GM08714 (cell line): ENCODE measurements around the gene MRPS15.
A peak's percentile ranks its signal among the peaks of the same experiment; 100 is the strongest.

ENCODE experiments used
- H3K4me3 ChIP-seq: fragments of 200-500 bp; sonication (Bioruptor generic); 2 replicates; pipeline ENCODE4 v1.5.1; 2014; ENCODE audit warnings: mild to moderate bottlenecking, low read length, inconsistent platforms
- ZNF274 ChIP-seq: IDR thresholded peaks from 2 replicates; pipeline ENCODE4 v1.6.1; 2012; ENCODE audit warnings: mild to moderate bottlenecking, low read depth, low read length

Gene MRPS15

DNA sequence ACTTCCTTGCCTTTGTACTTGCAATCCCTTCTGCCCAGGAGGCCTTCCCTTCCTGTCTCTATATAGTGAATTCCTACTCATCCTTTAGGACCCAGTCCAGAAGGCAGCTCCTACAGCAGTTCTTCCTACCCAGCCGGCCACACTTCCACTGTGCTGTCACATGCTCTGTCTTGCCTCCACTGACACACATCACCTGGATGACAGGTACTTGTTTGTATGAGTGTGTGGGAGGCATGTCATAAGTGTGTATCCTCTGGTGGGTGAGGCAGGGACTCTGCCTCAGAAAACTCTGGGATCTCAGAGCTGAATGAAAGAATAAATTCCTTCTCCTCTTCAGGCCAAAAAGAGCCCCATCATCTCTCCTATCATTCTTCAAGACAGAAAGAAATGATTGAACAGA is 8.8 kb downstream of the MRPS15 start:
- H3K4me3 ChIP-seq: no peak overlapping the region
- TF ChIP-seq ZNF274: no peak

DNA sequence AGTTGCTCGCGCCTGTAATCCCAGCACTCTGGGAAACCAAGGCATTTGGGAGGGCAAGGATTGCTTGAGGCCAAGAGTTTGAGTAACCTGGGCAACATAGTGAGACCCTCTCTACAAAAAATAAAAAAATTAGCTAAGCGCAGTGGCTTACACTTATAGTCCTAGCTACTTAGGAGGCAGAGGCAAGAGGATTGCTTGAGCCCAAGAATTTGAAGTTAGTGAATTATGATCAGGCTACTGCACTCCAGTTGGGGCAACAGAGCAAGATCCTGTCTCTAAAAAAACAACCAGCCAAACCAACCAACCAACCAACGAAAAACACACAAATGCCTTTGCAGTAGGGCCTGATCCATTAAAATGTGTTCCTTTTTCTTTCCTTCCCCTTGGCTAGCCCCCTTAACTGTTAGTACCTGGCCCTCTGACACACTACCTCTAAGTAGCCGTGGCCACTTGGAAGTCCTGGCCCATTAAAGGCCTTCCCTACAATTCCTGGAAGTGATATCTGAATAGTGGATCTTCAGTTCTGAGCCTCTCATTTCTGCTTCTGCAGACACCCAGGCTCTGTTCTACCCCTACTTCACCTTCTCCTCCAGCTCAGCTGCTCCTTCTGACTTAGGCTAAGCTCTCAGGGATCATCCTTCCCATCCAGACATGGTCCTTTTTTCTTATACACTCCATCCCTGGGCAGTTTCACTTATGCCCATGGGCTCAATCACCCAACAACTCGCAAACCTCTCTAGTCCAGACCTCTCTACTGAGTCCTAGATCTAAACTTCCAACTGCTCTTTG is 10.4 kb downstream of the MRPS15 start:
- no peak overlapping the region for H3K4me3 ChIP-seq
- TF ChIP-seq ZNF274: no peak

DNA sequence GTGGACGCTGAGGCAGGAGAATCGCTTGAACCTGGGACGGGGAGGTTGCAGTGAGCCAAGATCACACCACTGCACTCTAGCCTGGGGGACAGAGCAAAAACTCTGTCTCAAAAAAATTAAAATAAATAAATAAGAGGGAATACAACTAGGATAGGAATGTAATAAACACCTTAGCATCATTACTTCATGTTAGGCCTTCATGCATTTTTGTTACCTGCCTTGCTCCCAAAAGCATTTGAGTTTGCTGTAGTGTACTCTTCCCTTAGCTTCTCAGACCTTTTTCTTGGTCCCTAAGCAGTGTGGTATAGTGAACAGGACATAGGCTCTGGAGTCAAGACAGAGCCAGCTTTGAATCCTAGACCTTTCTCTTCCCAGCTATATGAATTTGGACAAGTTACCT is 11.1 kb downstream of the MRPS15 start:
- TF ChIP-seq ZNF274: no peak
- no peak overlapping the region for H3K4me3 ChIP-seq

DNA sequence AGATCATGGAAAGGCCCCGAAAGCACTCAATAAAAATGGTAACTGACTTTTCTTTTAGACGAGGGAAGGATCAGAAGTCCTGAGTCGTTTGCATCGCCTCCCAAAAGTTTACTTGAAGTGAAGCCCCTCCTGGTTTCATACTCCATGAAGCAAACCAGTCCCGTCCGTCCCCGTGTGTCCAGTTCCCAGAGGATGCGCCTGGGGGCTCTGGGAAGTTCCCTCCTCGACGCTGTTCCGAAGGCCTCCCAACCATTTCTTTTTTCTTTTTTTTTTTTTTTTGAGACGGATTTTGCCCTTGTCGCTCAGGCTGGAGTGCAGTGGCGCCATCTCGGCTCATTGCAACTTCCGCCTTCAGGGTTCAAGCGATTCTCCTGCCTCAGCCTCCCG is 13.3 kb downstream of the MRPS15 start:
- H3K4me3 ChIP-seq: peak overlapping the region; percentile 72; the same call in 1 of the 2 replicates

DNA sequence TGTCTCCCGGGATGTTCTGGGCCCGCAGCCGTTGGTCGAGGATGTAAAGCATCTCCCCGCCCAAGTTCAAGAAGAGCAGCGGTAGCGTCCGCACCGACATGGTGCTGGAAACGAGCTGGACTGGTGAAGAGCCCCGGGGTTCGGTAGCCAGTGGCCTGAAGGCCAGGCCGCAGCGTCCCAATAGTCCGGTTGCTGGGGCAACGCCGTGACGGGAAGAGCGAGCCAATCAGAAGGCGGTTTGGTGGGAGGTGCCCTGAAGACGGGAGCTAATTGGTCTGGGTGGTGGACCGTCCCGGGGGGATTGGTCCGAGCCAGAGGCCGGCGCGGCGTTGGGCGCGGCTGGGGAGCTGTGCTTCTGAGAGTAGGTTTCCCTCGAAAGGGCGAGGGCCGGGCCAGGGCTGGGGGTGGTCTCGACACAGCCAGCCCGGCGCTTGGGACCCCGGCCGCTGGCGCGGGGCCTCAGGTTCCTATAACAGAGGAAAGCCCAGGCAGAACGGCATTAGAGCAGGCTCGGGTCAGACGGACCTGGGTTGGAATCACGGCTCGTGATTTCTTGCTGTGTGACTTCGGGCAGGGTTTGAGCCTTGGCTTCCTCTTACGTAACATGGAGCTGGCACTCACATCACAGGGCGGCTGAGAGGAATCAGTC is 13.8 kb downstream of the MRPS15 start, which contains the start of gene OSCP1:
OSCP1 (minus strand) TSS at position 182 of the 649 bp plus-strand sequence; CDS start at position 100, 82 bp downstream.
- no peak for TF ChIP-seq ZNF274
- peak within 1 kb of the TSS; percentile 72 for H3K4me3 ChIP-seq

More for the DNA sequence above, 13.3 kb downstream of the MRPS15 start:
- TF ChIP-seq ZNF274: no peak

DNA sequence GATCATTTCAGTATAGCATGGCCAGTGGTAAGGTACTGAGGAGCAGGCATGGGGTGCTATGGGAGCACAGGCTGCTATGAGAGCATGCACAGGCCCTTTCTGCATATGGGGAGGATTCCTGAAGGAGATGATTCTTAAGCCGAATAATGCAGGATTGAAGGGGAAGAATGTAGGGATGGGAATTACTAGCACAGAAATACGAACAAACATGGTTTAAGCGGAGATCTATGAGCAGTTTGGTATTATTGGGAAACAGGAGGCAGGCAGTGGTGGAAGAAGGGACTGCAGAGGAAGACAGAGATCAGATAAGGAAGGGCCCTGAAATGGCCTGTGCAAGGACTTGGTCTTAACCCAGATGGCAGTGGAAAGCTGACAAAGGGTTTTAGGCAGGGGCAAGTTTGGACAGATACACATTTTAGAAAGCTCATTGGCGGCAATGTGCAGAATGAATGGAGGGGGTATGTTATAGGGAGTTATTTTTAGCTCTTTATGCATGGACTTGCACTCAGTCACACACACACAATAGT is 15.6 kb downstream of the MRPS15 start:
- no peak for TF ChIP-seq ZNF274
- H3K4me3 ChIP-seq: no peak overlapping the region

DNA sequence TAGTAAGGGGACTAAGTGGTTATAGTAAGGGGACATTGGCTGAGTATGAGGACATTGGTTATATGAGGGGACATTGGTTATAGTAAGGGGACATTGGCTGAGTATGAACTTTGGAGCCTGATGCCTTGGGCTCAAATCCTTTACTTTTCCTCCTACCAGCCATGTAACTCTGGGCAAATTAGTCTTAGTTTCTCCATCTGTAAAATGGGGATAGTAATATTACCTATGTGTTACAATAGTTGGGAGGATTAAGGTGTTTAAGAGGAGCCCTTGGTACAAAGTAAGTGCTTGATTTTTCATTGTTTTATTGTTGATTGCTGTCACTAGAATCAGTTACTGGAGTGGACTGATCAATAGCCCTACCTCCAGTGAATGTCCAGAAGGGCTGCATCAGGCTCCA is 16.7 kb downstream of the MRPS15 start:
- H3K4me3 ChIP-seq: no peak overlapping the region
- TF ChIP-seq ZNF274: no peak

DNA sequence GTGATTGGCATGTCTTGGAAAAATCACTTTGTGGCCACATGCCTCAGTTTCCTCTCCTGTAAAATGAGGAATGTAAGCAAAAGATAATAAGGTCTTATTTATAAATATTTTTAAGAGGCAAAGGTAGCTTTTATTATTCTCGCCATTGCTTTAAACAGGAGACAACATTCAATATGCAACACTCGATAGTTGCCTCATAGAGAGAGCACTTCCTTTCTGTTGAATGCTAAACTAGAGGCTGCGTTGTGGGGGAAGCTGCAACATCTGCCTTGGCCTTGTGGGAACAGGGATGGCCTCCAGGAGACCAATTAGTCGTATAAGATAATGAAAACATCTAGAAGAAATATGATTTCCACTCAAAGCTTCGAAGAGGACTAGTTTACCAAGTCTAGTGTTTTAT is 17.4 kb downstream of the MRPS15 start:
- no peak overlapping the region for H3K4me3 ChIP-seq
- no peak for TF ChIP-seq ZNF274

DNA sequence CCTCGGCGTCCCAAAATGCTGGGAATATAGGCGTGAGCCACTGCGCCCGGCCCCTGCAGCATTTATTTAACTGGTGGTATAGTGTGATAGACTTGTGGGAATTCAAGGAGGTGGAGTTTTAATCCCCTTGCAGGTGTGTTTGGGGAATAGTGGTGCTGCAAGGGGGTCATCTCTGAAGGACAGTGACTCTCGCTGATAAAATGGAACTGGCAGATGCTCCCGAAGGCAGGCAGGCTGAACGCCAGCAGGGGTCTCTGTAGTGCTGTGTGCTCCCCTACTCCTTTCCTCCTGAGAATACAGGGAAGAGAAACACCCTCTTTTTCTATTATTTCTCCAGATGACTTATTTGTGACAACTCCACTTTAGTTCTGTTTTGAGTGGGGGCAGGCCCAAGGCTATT is 17.9 kb downstream of the MRPS15 start:
- H3K4me3 ChIP-seq: no peak overlapping the region

DNA sequence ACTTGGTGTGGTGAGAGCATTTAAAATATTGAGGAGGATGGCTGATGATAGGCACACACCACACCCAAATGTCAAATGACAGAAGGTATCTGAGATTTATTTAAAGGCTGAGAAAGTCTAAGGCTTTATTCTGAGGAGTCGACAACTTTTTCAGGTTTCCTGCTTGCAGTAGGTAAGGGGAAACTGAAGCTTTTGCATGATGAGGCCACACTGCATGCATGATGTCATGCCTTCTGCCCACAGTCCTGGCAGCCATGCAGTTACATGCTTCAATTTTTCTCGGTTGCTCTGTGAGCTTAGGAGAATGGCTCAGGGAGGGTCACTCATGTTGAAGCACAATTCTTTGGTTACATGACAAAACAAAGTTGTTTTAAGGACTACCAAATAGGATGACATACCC is 20.9 kb downstream of the MRPS15 start:
- no peak overlapping the region for H3K4me3 ChIP-seq
- TF ChIP-seq ZNF274: no peak

More for the DNA sequence above, 17.9 kb downstream of the MRPS15 start:
- no peak for TF ChIP-seq ZNF274

DNA sequence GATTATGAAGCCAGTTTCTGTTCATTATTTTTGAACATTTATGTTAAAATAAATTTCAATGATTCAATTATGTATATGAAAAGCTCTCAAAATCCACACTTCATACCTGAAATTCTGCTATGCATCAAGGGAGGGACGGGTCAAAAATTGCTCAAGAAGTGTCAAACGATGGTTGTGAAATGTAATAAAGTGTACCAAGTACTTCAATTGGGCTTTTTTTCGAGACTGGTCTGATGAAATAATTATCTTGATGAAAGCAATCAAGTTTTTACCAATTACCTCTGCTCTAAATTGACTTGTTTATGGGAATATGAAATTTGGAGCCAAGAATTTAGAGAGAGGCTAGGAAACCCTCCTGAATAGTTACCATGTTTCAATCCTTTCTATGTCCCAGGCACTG is 21.8 kb downstream of the MRPS15 start:
- TF ChIP-seq ZNF274: no peak
- no peak overlapping the region for H3K4me3 ChIP-seq

DNA sequence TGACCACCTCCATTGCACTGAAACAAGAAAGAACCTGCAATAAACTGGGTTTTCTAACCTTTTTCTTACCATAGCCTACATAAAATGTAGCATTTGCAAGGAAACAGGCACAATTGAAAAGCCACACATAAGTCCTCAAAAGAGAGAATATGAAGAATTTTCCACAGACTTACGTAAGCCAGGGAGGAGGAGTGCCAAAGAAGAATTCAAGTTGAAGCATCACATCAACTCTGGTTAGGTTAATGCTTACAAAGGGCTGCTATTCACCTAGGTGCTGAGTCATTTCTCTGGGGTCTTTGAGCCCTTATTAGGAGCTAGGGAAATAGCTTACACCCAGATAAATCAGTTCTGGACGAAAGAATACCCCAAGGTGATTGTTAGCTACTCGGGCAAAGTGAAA is 23.5 kb downstream of the MRPS15 start:
- TF ChIP-seq ZNF274: no peak
- no peak overlapping the region for H3K4me3 ChIP-seq

DNA sequence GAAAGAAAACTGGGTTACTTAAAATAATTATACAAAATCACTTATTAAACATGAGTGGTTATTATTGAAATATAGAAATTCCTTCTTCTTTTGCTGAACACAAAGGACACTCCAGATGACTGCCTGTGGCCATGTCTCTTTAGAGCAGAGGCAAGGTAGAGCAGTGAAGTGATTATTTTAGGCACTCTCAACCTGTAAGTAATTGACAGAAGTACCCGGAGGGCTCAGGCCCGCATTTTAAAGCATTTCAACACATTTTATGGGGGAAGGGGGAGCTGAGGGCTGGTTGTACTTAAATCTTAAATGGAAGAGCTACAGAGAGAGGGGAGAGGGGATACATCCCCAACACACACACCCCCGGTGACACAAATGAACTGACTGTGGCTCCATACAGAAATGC is 24.1 kb downstream of the MRPS15 start:
- TF ChIP-seq ZNF274: no peak

DNA sequence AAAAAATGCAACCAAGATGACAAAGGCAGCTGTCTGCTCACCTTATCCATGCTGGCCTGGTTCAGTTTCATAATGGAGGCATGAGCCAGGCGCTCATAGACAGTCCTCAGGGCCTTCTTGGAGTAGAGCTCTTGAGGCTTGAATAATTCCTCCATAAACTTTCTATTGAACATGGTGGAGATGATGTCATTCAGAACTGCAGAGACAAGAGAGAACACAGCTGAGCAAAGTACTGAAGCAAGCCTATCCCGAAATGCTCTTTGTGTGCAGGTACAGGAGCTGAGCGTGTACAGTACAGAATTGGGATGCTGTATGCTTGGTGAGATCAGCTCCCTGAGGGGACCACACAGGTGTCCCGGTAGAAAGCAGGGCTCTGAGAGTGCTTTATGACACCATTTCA is 25.5 kb downstream of the MRPS15 start:
- H3K4me3 ChIP-seq: no peak overlapping the region
- TF ChIP-seq ZNF274: no peak

More for the DNA sequence above, 24.1 kb downstream of the MRPS15 start:
- no peak overlapping the region for H3K4me3 ChIP-seq

DNA sequence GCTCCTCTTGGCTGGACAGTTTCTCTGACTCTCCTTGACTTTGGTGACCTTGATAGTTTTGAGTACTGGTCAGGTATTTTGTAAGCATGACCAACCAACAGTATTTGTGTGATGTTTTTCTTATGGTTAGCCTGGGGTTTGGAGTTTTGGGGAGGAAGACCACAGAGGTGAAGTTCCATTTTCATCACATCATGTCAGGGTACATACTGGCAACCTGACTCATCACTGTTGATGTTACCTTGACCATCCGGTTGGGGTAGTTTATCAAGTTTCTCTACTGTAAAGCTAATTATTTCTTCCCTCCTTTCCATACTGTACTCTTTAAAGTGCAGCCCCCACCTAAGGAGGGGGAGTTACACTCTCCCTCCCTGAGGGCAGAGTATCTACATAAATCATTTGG is 27.4 kb downstream of the MRPS15 start:
- H3K4me3 ChIP-seq: no peak overlapping the region
- no peak for TF ChIP-seq ZNF274
